ENCODE measurements around the gene FLRT1. TPM values are rescaled to one million over a fixed set of nuclear protein-coding genes. Genes with fewer than 3 reads are reported as not detected.

Gene FLRT1
- polyA plus RNA-seq, 1 donor from 2014 or later, result 2.6 TPM

DNA sequence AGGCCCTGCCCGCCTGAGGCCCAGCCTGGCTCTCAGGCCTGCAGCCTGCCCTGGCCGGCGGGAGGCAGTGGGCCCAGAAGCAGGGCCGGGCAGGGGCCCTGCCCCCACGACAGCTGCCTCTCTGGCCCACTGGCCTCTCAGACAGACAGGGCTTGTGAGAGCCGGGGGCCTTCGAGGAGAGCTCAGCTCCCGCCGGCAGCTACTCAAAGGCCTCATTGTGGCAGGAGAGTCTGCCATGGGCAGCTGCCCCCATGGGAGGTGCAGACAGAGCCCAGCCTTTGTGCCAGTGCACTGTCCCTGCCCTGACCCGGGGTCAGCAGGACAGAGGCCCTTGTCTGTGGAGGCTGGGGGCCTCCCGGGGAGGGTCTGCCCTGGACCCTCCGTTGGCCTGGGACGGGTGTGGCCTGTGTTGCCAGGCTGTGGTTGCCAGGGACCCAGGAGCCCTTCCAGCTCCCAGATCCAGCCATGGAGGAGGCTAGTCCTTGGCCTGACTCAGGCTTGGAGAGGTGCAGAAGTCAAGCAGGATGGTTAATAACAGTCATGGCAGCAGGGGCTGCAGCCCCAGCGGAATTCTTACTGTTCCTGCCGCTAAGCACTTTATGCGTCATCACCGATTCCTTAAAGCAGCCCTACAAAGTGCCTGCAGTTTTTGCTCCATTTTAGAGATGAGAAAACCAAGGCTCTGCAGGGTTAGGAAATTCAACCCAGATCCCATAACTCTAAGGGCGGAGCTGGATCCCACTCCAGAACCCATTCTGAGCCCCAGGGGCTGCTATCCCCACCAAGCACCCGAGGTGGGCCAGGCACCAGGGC is 12.5 kb downstream of the FLRT1 start:
- no peak overlapping the region for H3K9ac ChIP-seq (ENCODE audit: low read length)
- H3K4me2 ChIP-seq (ENCODE audit: low read length), result no peak overlapping the region
- H3K27ac ChIP-seq (ENCODE audit: low read length), result no peak overlapping the region

GRCh38 chr11:64049509-64049908 is 13.8 kb downstream of the FLRT1 start:
- TF ChIP-seq, protein P1, sequence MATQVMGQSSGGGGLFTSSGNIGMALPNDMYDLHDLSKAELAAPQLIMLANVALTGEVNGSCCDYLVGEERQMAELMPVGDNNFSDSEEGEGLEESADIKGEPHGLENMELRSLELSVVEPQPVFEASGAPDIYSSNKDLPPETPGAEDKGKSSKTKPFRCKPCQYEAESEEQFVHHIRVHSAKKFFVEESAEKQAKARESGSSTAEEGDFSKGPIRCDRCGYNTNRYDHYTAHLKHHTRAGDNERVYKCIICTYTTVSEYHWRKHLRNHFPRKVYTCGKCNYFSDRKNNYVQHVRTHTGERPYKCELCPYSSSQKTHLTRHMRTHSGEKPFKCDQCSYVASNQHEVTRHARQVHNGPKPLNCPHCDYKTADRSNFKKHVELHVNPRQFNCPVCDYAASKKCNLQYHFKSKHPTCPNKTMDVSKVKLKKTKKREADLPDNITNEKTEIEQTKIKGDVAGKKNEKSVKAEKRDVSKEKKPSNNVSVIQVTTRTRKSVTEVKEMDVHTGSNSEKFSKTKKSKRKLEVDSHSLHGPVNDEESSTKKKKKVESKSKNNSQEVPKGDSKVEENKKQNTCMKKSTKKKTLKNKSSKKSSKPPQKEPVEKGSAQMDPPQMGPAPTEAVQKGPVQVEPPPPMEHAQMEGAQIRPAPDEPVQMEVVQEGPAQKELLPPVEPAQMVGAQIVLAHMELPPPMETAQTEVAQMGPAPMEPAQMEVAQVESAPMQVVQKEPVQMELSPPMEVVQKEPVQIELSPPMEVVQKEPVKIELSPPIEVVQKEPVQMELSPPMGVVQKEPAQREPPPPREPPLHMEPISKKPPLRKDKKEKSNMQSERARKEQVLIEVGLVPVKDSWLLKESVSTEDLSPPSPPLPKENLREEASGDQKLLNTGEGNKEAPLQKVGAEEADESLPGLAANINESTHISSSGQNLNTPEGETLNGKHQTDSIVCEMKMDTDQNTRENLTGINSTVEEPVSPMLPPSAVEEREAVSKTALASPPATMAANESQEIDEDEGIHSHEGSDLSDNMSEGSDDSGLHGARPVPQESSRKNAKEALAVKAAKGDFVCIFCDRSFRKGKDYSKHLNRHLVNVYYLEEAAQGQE (IDR thresholded peaks at IDR 0.05; ENCODE audit: borderline replicate concordance), result no peak
- TF ChIP-seq MXI1 (conservative IDR thresholded peaks at IDR 0.05; ENCODE audit: poor library complexity, severe bottlenecking) (no peak), POLR2AphosphoS5 (IDR thresholded peaks at IDR 0.05) (no peak), RAD21 (conservative IDR thresholded peaks at IDR 0.05) (no peak), TAF1 (IDR thresholded peaks at IDR 0.05; ENCODE audit: low read depth) (no peak), CTCF (IDR thresholded peaks at IDR 0.05; ENCODE audit: poor library complexity, severe bottlenecking) (no peak)
- no peaks in the 10 kb centered on the region for H3K9me2 ChIP-seq (ENCODE audit: insufficient read depth, low read length)

More for the DNA sequence above, 12.5 kb downstream of the FLRT1 start:
- Histone ChIP-seq H2AFZ (ENCODE audit: low read depth, low read length) (no peak overlapping the region), H3K9me2 (ENCODE audit: insufficient read depth, low read length) (no peaks in the 10 kb centered on the region), H3K9me3 (ENCODE audit: low read length) (no peaks in the 10 kb centered on the region), H3K27me3 (ENCODE audit: insufficient read depth, low read depth, low read length) (no peaks in the 10 kb centered on the region), H3F3A (ENCODE audit: insufficient read depth, low read length, poor library complexity, severe bottlenecking) (no peaks in the 10 kb centered on the region), H3K4me3 (ENCODE audit: low read length) (no peak overlapping the region), H3K79me2 (replicated peaks; ENCODE audit: insufficient read depth, low read length) (no peaks in the 10 kb centered on the region), H3K36me3 (ENCODE audit: insufficient read depth, low read length) (no peaks in the 10 kb centered on the region), H4K20me1 (ENCODE audit: insufficient read depth) (no peaks in the 10 kb centered on the region)
- TF ChIP-seq SMC3 (conservative IDR thresholded peaks at IDR 0.05; ENCODE audit: poor library complexity) (no peak), TAF1 (IDR thresholded peaks at IDR 0.05; ENCODE audit: low read depth) (no peak), EZH2 (IDR thresholded peaks at IDR 0.05; ENCODE audit: borderline replicate concordance, insufficient read depth, low read length, poor library complexity, severe bottlenecking) (no peak), POLR2AphosphoS5 (IDR thresholded peaks at IDR 0.05) (no peak), MXI1 (conservative IDR thresholded peaks at IDR 0.05; ENCODE audit: poor library complexity, severe bottlenecking) (no peak), CTCF (IDR thresholded peaks at IDR 0.05; ENCODE audit: poor library complexity, severe bottlenecking) (no peak), EP300 (conservative IDR thresholded peaks at IDR 0.05; ENCODE audit: poor library complexity, severe bottlenecking) (no peak), RAD21 (conservative IDR thresholded peaks at IDR 0.05) (no peak)
- TF ChIP-seq, protein P1 (IDR thresholded peaks at IDR 0.05; ENCODE audit: borderline replicate concordance), result no peak

More at GRCh38 chr11:64049509-64049908, 13.8 kb downstream of the FLRT1 start:
- H3K36me3 ChIP-seq (ENCODE audit: insufficient read depth, low read length), result no peaks in the 10 kb centered on the region
- no peak overlapping the region for H3K4me2 ChIP-seq (ENCODE audit: low read length)
- H4K20me1 ChIP-seq (ENCODE audit: insufficient read depth), result no peaks in the 10 kb centered on the region
- no peaks in the 10 kb centered on the region for H3K27me3 ChIP-seq (ENCODE audit: insufficient read depth, low read depth, low read length)
- no peak overlapping the region for H3K4me3 ChIP-seq (ENCODE audit: low read length)
- H3K9ac ChIP-seq (ENCODE audit: low read length), result no peak overlapping the region
- H3K9me3 ChIP-seq (ENCODE audit: low read length), result no peaks in the 10 kb centered on the region
- no peaks in the 10 kb centered on the region for H3F3A ChIP-seq (ENCODE audit: insufficient read depth, low read length, poor library complexity, severe bottlenecking)
- H3K27ac ChIP-seq (ENCODE audit: low read length), result no peak overlapping the region
- H2AFZ ChIP-seq (ENCODE audit: low read depth, low read length), result no peak overlapping the region
- no peaks in the 10 kb centered on the region for H3K79me2 ChIP-seq (replicated peaks; ENCODE audit: insufficient read depth, low read length)

All from neural cell (in vitro differentiated cells).